ENCODE measurements around the gene ZNF117. TPM values are rescaled to one million over a fixed set of nuclear protein-coding genes. Genes with fewer than 3 reads are reported as not detected.

The ZNF117 gene
- total and polyA plus RNA-seq, 2 of the 8 experiments (the other 6 are each of a cell fraction or from before 2014, with no cell fraction given): 2.9 to 13.0 TPM

DNA sequence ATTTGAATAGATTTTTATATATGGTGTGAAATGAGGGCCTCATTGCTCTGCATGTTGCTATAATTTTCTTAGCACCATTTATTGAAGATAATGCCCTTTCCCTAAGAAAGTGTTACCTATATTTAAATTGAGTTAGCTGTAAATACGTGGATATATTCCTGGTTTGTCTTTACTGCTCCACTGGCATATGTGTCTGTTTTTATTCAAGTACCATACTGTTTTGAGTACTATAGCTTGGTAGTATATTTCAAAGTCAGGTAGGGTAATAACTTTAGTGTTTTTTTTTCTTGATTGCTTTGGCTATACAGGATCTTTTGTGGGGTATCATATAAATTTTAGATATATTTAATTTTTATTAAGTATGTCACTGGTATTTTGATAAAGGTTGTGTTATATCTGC lies 56.4 kb downstream of the ZNF117 start:
- Histone ChIP-seq H3K56ac (replicated peaks; ENCODE audit: insufficient read length, low read depth, low read length) (no peak overlapping the region), H2BK120ac (replicated peaks; ENCODE audit: low read depth, low read length) (no peak overlapping the region), H3K4ac (replicated peaks; ENCODE audit: insufficient read length, low read depth, low read length) (no peak overlapping the region), H2BK12ac (ENCODE audit: low read depth, low read length) (no peak overlapping the region), H3K4me3 (ENCODE audit: extremely low read depth in 1 of 4, insufficient read depth in 2 of 4, low read depth in 3 of 4, low read length in 4 of 4) (no peak overlapping the region), H3K79me2 (ENCODE audit: control insufficient read depth in 1 of 2, insufficient read depth in 2 of 2, low read length in 2 of 2) (no peaks in the 10 kb centered on the region), H3K18ac (ENCODE audit: extremely low read depth, low read length) (no peak overlapping the region), H3K36me3 (ENCODE audit: control insufficient read depth in 2 of 4, insufficient read depth in 4 of 4, low read length in 3 of 4) (peaks cover 0 to 7% (median 0%) of the 10 kb centered on the region in 4 experiments; a peak in 1 of 8 replicates), H4K8ac (ENCODE audit: extremely low read depth, insufficient read depth, low read length) (no peak overlapping the region), H2BK5ac (ENCODE audit: low read depth, low read length) (no peak overlapping the region), H2AFZ (ENCODE audit: low read length) (no peak overlapping the region), H3K9me3 (ENCODE audit: insufficient read depth in 2 of 2, low read depth in 1 of 2, low read length in 1 of 2) (0 out of 4 replicates have a peak, but pooled peaks cover 0 to 1% of the 10 kb centered on the region in 2 experiments), H2AK5ac (ENCODE audit: low read depth, low read length) (no peak overlapping the region), H3K27me3 (replicated peaks in 1 of 4; ENCODE audit: control insufficient read depth in 3 of 4, extremely low read depth in 1 of 4, insufficient read depth in 3 of 4, low read length in 3 of 4) (no peaks in the 10 kb centered on the region), H2BK20ac (ENCODE audit: low read length) (no peak overlapping the region), H3K23ac (ENCODE audit: insufficient read length) (no peak overlapping the region), H4K20me1 (replicated peaks in 1 of 2; ENCODE audit: control insufficient read depth in 1 of 2, insufficient read depth in 2 of 2, low read length in 2 of 2) (peaks cover 0 to 2% of the 10 kb centered on the region in 2 experiments), H3K79me1 (ENCODE audit: low read depth, low read length) (no peaks in the 10 kb centered on the region), H3K14ac (ENCODE audit: insufficient read length) (no peak overlapping the region), H3K4me1 (replicated peaks in 1 of 4; ENCODE audit: control insufficient read depth in 3 of 4, insufficient read depth in 4 of 4, low read length in 3 of 4) (no peaks in the 10 kb centered on the region), H3K9ac (replicated peaks in 1 of 4; ENCODE audit: extremely low read depth in 1 of 4, low read depth in 3 of 4, low read length in 3 of 4) (no peak overlapping the region), H3K23me2 (ENCODE audit: low read depth, low read length) (no peaks in the 10 kb centered on the region), H3K4me2 (ENCODE audit: insufficient read depth in 1 of 2, low read depth in 2 of 2, low read length in 2 of 2) (no peak overlapping the region), H4K5ac (ENCODE audit: insufficient read length, low read depth, low read length) (no peak overlapping the region), H4K91ac (replicated peaks; ENCODE audit: insufficient read length, low read length) (no peak overlapping the region), H2BK15ac (ENCODE audit: low read length) (no peak overlapping the region), H3K27ac (ENCODE audit: low read depth, low read length) (no peak overlapping the region)
- POLR2A ChIA-PET (ENCODE audit: partially characterized antibody): no interaction called here
- DNase-seq (ENCODE audit: low read depth in 1 of 2, low spot score in 2 of 2) (no peak), FAIRE-seq (no peak)
- WGBS, 2 experiments (ENCODE audit: extremely low coverage in 1 of 2, insufficient coverage in 1 of 2, insufficient read length in 1 of 2, insufficient replicate concordance in 2 of 2, low coverage in 1 of 2, low lambda C conversion rate in 2 of 2, missing lambda C conversion rate in 1 of 2): 96% methylated on average over 1 of the region's 1 CpG; no CpG with 5 or more reads in 1 of the 2 experiments
- CTCF ChIA-PET (ENCODE audit: partially characterized antibody): interaction anchor here (0.6 kb wide), 1 partner anchor 28 kb away, joined by 3 read pairs; no protein-coding TSS in a partner anchor
- TF ChIP-seq CEBPB (IDR thresholded peaks at IDR 0.05; ENCODE audit: low read depth, low read length) (no peak), TBP (IDR thresholded peaks at IDR 0.05; ENCODE audit: low read depth, low read length) (no peak)
- TF ChIP-seq, protein P1, sequence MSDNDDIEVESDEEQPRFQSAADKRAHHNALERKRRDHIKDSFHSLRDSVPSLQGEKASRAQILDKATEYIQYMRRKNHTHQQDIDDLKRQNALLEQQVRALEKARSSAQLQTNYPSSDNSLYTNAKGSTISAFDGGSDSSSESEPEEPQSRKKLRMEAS (IDR thresholded peaks at IDR 0.05): no peak
- TF ChIP-seq, protein P2, sequence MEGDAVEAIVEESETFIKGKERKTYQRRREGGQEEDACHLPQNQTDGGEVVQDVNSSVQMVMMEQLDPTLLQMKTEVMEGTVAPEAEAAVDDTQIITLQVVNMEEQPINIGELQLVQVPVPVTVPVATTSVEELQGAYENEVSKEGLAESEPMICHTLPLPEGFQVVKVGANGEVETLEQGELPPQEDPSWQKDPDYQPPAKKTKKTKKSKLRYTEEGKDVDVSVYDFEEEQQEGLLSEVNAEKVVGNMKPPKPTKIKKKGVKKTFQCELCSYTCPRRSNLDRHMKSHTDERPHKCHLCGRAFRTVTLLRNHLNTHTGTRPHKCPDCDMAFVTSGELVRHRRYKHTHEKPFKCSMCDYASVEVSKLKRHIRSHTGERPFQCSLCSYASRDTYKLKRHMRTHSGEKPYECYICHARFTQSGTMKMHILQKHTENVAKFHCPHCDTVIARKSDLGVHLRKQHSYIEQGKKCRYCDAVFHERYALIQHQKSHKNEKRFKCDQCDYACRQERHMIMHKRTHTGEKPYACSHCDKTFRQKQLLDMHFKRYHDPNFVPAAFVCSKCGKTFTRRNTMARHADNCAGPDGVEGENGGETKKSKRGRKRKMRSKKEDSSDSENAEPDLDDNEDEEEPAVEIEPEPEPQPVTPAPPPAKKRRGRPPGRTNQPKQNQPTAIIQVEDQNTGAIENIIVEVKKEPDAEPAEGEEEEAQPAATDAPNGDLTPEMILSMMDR (IDR thresholded peaks at IDR 0.05; ENCODE audit: control extremely low read depth in 1 of 3, insufficient read depth in 1 of 3, low read depth in 1 of 3, low read length in 3 of 3): no peak
